Bronchial epithelial cell (primary cell): ENCODE results near the gene IFIT5. TPM values are rescaled to one million over a fixed set of nuclear protein-coding genes. Genes with fewer than 3 reads are reported as not detected.
"Not testable (repeated sequence)": the region's sequence is repeated elsewhere in the genome, so short reads cannot be mapped to it uniquely, and the experiment has no call there.

Experiments used
- DNase-seq: peaks from one replicate; pipeline ENCODE4 v3.0.0-alpha.2; 2010; ENCODE audit warnings: low read depth
- FAIRE-seq: peaks from 2 replicates; lab custom pipeline; 2011; peaks lifted over from hg19 to GRCh38; lab: Jason Lieb, UNC
- H3K27me3 ChIP-seq: 2 replicates; pipeline ENCODE4 v1.5.1; 2011; ENCODE audit warnings: low read length; ENCODE audit not compliant: control insufficient read depth, insufficient read depth
- H3K36me3 ChIP-seq: 2 replicates; pipeline ENCODE4 v1.5.1; 2011; ENCODE audit warnings: low read length; ENCODE audit not compliant: control insufficient read depth, insufficient read depth
- H3K4me3 ChIP-seq: 2 replicates; pipeline ENCODE4 v1.5.1; 2011; ENCODE audit warnings: mild to moderate bottlenecking, low read depth, low read length, control low read depth
- total RNA-seq: library from RNA; depleted of rRNA; stranded (reverse); fragments of >200 nt; gene quantifications from 2 replicates; pipeline ENCODE4 v1.2.1, GENCODE V29; 2014
- TF ChIP-seq, protein P1 (sequence below): IDR thresholded peaks from 2 replicates; pipeline ENCODE4 v1.5.1; 2011; ENCODE audit warnings: mild to moderate bottlenecking, moderate library complexity, low read length, control low read depth, inconsistent platforms; ENCODE audit not compliant: insufficient read depth, severe bottlenecking

The IFIT5 gene
- total RNA-seq, 1 donor from 2014 or later: 5.3 TPM

DNA sequence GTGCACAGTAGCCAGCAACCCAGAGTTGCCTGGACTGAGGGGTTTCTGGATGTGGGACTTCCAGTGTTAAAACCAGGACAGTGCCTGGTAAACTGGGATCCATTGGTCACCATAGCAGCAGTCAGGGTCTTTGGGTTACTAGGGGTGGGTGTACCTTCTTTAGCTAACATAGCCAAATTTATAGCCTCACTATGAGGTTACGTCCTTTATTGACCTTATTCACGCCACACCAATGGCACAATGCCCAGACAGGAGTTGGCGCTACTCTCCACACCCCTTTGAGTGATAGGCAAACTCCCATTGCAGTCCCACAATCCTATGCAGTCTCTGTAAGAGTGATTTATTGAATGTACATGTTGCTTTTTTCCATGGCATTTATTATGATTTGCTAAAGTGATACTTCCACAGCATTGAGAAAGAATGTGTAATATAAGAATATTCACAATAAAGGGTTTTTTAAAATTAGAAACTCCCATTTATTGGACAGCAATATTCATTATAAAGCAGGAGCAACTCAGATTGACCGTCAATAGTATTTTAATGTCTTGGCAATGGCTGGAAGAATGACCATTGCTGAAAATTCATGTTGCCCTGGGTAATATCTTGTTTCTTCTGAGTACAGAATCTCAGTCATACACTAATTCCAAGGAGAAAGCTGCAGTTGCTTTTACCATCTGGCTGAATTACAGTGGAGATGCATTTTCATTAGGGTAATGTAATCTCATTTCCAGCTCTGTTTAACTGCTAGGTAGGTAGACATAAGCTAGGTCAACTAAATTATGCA is 26.1 kb downstream of the IFIT5 start:
- TF ChIP-seq, protein P1, sequence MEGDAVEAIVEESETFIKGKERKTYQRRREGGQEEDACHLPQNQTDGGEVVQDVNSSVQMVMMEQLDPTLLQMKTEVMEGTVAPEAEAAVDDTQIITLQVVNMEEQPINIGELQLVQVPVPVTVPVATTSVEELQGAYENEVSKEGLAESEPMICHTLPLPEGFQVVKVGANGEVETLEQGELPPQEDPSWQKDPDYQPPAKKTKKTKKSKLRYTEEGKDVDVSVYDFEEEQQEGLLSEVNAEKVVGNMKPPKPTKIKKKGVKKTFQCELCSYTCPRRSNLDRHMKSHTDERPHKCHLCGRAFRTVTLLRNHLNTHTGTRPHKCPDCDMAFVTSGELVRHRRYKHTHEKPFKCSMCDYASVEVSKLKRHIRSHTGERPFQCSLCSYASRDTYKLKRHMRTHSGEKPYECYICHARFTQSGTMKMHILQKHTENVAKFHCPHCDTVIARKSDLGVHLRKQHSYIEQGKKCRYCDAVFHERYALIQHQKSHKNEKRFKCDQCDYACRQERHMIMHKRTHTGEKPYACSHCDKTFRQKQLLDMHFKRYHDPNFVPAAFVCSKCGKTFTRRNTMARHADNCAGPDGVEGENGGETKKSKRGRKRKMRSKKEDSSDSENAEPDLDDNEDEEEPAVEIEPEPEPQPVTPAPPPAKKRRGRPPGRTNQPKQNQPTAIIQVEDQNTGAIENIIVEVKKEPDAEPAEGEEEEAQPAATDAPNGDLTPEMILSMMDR: no peak
- Histone ChIP-seq H3K4me3 (no peak overlapping the region), H3K27me3 (no peaks in the 10 kb centered on the region), H3K36me3 (no peaks in the 10 kb centered on the region)
- FAIRE-seq (no peak), DNase-seq (no peak)

DNA sequence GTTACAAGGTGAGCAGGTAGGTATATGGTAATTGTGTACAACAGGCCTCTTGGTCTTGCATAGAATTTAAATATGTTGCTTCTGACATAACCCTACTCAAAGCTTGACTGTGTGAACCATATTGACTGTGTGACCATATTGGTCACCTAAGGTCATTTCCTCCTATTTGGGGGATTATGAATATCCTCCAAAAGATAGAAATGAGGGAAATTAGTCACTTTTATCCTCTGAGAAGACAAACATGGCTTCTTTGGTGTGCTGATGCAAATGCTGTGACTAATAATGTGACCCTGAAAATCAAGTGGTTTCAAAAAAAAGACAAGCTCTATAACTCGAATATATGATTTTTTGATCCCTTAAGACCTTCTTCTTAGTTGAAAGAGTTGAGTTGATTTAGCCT is 27.9 kb downstream of the IFIT5 start:
- no peaks in the 10 kb centered on the region for H3K36me3 ChIP-seq
- no peaks in the 10 kb centered on the region for H3K27me3 ChIP-seq
- no peak for DNase-seq
- TF ChIP-seq, protein P1: no peak
- no peak overlapping the region for H3K4me3 ChIP-seq
- FAIRE-seq: no peak

GRCh38 chr10:89444819-89445218 is 30.5 kb downstream of the IFIT5 start:
- not testable (repeated sequence) for H3K27me3 ChIP-seq, H3K4me3 ChIP-seq, H3K36me3 ChIP-seq, FAIRE-seq, DNase-seq

DNA sequence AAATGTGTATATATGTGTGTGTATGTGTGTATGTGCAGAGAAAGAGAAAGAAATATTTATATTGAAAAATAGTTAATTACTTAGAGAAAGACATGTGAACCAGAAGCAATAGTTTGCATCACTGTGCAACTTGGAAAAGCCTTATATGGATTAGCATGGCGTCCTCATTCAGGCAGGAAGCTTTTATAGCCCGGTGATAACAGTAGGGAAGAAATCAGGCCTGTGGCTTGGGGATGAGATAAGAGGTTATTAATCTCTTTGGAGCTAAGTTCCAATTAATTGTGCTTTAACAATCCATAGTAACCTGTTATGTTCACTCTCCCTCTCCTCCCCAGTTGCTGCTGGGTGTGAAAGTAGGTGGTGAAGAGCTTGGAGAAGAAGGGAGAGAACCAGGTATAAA is 36.5 kb downstream of the IFIT5 start:
- no peak for FAIRE-seq
- no peak for DNase-seq
- H3K27me3 ChIP-seq: no peaks in the 10 kb centered on the region
- no peak overlapping the region for H3K4me3 ChIP-seq
- TF ChIP-seq, protein P1: no peak
- no peaks in the 10 kb centered on the region for H3K36me3 ChIP-seq

GRCh38 chr10:89452193-89452592 is 37.8 kb downstream of the IFIT5 start:
- TF ChIP-seq, protein P1: no peak

DNA sequence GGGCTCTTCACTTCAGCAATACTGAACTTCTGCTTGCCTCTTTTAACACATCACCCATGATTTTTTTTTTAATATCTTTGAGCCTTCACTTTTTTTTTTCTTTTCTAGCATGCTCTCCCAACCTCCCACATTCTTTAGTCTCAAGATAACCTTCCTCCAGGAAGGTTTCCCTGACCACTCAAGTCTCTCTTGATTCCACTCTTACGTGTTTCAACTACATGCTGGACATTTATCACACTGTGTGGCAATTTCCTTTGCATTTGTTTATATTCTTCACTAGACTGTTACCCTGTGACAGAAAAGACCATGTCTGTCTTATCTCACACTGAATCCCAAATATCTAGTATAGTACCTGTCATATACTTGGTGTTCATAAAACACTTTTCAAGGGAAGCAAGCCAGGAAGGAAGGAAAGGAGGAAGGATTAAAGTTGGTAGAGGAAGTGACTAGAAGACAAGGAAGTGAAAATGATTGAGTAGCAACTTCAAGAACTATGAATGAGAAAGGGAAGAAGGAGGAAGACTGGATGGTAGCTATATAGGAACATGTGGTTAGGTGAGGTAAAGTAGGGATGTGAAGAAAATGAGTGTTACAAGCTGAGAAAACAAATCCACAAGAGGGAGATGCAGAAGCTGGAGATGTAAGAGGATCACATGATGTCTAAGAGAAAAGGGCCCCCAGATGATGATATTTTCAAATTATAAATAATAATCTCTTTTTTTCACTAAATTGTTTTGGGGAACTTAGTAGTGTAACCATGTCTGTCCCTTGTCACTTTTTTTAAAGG is 40.4 kb downstream of the IFIT5 start:
- H3K36me3 ChIP-seq: no peaks in the 10 kb centered on the region
- FAIRE-seq (no peak), DNase-seq (no peak)
- H3K27me3 ChIP-seq: no peaks in the 10 kb centered on the region
- TF ChIP-seq, protein P1: no peak
- H3K4me3 ChIP-seq: no peak overlapping the region

More at GRCh38 chr10:89452193-89452592, 37.8 kb downstream of the IFIT5 start:
- no peak for FAIRE-seq
- H3K36me3 ChIP-seq: no peaks in the 10 kb centered on the region
- no peak overlapping the region for H3K4me3 ChIP-seq
- no peaks in the 10 kb centered on the region for H3K27me3 ChIP-seq
- no peak for DNase-seq
